ENCODE measurements around the gene CCDC172.

CCDC172 gene, protein sequence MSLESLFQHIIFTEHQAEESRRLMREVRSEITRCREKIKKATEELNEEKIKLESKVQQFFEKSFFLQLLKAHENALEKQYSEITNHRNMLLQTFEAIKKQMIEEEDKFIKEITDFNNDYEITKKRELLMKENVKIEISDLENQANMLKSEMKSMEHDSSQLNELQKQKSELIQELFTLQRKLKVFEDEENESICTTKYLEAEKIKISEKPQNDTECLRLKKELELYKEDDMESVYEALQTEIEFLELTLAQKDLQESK

DNA sequence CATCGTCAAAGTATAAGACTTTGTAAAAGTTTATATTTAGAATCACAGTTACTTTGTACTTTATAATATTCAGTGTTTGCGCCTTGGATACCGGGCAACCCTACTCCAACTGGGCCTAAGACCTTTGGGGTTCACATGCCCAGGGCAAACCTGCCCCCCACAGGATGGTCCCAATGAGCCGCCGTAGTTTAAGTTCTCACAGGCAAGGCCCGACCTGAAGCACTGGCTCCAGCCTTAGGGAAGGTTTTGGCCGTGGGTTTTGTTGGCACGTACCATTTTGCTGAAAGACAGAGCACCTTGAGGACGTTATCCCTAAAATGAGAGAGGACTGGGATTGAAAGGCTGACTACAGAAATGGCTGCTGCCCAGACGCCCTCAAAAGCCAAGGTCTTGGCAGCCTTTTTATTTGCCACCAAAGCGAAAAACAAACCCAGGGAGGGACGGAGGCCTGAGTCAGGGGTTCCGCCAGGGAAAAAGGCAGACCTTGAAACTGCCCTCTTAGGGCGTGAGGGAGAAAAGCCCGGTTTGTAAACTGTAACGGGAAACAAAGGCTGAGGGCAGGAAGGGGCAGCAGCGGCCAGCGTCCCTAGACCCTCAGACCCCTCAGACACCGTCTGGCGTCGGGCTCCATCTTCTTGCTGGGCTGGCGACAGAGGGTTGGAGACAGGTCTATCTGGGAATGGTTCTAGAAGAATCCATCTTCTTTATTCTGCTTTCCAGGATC is at the start of gene CCDC172:
TSS of gene CCDC172 (plus strand) at position 222 of the 724 bp plus-strand sequence. CDS start 564 bp downstream, outside the sequence.
- no peak for DNase-seq (ENCODE audit: low read depth)

GRCh38 chr10:116276981-116277380 is 47.3 kb upstream of the CCDC172 start:
- DNase-seq (ENCODE audit: low read depth), result no peak

- no peak for DNase-seq (ENCODE audit: low read depth)
Observed at GRCh38 chr10:116278846-116279245, 45.4 kb upstream of the CCDC172 start.

GRCh38 chr10:116281775-116282174 is 42.5 kb upstream of the CCDC172 start:
- DNase-seq (ENCODE audit: low read depth), result no peak

GRCh38 chr10:116286626-116287200 is 37.5 kb upstream of the CCDC172 start:
- no peak for DNase-seq (ENCODE audit: low read depth)

DNA sequence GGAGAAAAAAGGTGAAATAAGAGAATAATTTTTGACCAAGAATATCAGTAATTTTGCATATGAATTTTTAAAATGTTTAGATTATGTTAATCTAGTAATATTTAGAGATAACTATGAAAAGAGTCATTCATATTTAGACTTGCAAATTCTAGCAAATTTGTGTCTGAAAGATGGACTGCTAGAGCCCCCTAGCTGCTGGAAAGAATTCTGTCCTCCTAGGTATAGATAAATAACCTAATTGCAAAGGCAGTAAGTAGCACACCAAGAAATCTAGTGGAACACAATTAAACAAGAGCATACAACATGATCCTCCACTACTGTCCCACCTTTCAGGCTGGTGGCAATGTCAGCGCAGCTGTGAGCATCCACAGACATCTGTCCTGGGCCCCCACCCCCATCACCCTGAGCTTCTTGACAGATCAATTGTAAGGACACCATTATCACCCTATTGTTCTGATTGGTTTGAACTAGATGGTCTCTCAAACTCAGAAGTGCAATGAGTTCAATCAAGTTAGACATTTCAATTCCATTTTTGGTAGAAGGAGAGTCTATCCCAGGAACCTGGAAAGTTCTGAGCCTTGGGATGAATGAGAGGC is 36.2 kb upstream of the CCDC172 start:
- peak; percentile 49 for DNase-seq (ENCODE audit: low read depth)

DNA sequence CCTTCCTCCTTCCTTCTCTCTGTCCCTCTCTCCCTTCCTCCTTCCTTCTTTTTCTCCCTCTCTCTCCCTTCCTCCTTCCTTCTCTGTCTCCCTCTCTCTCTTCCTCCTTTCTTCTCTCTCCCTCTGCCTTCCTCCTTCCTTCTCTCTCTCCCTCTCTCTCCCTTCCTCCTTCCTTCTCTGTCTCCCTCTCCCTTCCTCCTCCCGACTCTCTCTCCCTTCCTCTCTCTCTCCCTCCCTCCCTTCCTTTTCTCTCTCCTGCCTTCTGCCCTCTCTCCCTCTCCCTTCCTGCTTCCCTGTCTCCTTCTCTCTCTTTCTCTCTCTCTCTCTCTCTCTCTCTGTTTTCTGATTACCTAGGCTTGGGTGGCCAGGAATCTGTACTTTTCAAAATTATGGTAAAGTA is 34.6 kb upstream of the CCDC172 start:
- no peak for DNase-seq (ENCODE audit: low read depth)

DNA sequence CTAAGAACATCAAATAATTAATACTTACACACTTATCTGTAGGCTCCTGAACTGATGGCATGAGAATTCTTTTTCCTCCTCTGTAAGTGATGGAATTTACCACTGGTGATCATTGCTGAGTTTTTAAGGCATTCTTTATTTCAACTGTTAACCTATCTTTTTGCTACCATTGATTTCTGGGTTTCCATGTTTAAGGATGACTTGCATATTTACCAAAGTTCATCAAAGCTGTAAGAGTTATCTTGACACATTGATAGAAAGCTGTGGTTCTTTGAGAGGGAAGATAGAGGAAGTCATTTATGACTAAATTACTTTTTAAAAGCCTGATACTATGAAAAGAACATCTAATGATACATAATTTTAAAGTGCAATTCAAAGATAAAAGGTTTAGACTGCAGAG is 31.8 kb upstream of the CCDC172 start:
- no peak for DNase-seq (ENCODE audit: low read depth)

DNA sequence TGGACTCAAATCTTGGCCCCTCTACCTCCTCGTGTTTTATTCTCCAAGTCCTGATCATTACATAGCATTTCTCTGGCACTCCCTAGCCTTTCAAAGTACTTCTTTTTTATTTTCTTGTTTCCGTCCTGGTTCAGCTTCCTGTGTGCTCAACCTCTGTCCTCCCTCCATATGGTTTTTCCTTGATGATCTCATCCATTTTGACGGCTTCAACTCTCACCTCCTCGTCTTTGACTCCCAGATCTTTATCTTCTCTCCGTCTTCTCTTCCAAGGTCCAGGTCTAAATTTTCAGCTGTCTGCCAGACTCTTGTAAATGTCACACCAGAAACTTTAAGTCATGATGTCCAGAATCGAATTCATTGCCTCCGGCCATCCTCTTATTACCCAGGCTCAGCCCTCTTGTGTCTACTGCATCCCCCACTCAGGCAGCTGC is 27.9 kb upstream of the CCDC172 start:
- DNase-seq (ENCODE audit: low read depth), result no peak

DNA sequence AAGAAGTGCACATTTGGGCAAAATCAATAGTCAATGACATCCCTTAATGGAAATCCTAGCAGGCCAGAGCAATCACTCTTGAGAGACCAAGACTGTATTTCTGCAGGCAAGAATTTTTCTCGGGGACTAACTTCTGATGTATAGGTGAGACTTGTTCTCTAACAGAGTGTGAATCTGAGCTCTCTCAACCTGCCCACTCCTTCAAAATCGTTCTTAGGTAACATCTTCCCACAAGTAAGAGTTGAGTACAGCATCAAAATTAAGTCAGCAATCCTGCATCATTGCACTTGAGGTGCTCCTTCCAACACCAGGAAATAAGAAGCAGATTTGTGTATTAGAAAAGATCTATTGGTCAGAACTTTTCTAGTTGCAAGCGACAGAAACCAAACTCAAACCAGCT is 25.7 kb upstream of the CCDC172 start:
- DNase-seq (ENCODE audit: low read depth), result no peak

- no peak for DNase-seq (ENCODE audit: low read depth)
Observed at GRCh38 chr10:116300542-116300941, 23.7 kb upstream of the CCDC172 start.

GRCh38 chr10:116304923-116305322 is 19.3 kb upstream of the CCDC172 start:
- DNase-seq (ENCODE audit: low read depth), result no peak

GRCh38 chr10:116306847-116307246 is 17.4 kb upstream of the CCDC172 start:
- DNase-seq (ENCODE audit: low read depth), result no peak

GRCh38 chr10:116307455-116307854 is 16.8 kb upstream of the CCDC172 start:
- DNase-seq (ENCODE audit: low read depth), result no peak

- no peak for DNase-seq (ENCODE audit: low read depth)
Observed at GRCh38 chr10:116311016-116311415, 13.2 kb upstream of the CCDC172 start.

- no peak for DNase-seq (ENCODE audit: low read depth)
Observed at GRCh38 chr10:116311706-116312490, 12.3 kb upstream of the CCDC172 start.

- no peak for DNase-seq (ENCODE audit: low read depth)
Observed at GRCh38 chr10:116312548-116312947, 11.7 kb upstream of the CCDC172 start.

- DNase-seq (ENCODE audit: low read depth), result no peak
Observed at GRCh38 chr10:116316503-116316902, 7.7 kb upstream of the CCDC172 start.

- DNase-seq (ENCODE audit: low read depth), result no peak
Observed at GRCh38 chr10:116324951-116325635, 845 bp downstream of the CCDC172 start.

DNA sequence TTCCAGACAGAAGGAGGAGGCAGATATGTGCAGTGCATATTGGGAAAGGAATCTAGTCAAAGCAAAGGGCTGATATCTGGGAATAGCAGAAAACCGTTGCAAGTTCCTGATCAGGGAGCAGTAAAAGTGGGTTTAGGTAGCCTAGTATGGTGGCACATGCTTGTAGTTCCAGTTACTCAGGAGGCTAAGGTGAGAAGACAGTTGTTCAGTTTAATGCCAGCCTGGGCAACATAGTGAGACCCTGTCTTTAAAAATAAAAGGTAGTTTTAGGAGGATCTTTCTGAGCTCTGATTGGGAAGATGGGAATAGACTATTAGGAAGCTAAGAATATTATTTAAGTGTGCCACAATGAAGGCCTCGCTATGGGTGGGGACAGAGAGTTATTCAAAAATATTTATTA is 1.7 kb downstream of the CCDC172 start:
- no peak for DNase-seq (ENCODE audit: low read depth)

GRCh38 chr10:116329153-116329552 is 4.9 kb downstream of the CCDC172 start:
- DNase-seq (ENCODE audit: low read depth), result no peak
